Amygdala (tissue), 56 donors: ENCODE data around the gene KCNMB3.
"Not testable (repeated sequence)": the region's sequence is repeated elsewhere in the genome, so short reads cannot be mapped to it uniquely, and the experiment has no call there.

Source experiments
- DNase-seq, 56 donors: peaks; one replicate each; lab custom pipeline; 2025; lab: John Stamatoyannopoulos, UW

The KCNMB3 gene

GRCh38 chr3:179265092-179265491 lies 14.2 kb upstream of the KCNMB3 start:
- DNase-seq = no peak

- no peak for DNase-seq
Observed at GRCh38 chr3:179264449-179264848, 13.5 kb upstream of the KCNMB3 start.

DNA sequence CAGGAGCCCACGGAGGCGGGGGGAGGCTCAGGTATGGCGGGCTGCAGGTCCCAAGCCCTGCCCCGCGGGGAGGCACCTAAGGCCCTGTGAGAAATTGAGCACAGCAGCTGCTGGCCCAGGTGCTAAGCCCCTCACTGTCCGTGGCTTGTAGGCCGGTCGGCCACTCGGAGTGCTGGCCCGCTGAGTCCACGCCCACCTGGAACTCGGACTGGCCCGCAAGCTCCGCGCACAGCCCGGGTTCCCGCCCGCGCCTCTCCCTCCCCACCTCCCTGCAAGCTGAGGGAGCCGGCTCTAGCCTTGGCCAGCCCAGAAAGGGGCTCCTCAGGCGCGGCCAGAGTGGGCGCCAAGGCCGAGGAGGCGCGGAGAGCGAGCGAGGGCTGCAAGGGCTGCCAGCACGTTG lies 12.2 kb upstream of the KCNMB3 start:
- no peak for DNase-seq

GRCh38 chr3:179260949-179261765 lies 10.2 kb upstream of the KCNMB3 start:
- DNase-seq = peak in 45 of 56 donors; percentile 4 to 76 (median 37)

DNA sequence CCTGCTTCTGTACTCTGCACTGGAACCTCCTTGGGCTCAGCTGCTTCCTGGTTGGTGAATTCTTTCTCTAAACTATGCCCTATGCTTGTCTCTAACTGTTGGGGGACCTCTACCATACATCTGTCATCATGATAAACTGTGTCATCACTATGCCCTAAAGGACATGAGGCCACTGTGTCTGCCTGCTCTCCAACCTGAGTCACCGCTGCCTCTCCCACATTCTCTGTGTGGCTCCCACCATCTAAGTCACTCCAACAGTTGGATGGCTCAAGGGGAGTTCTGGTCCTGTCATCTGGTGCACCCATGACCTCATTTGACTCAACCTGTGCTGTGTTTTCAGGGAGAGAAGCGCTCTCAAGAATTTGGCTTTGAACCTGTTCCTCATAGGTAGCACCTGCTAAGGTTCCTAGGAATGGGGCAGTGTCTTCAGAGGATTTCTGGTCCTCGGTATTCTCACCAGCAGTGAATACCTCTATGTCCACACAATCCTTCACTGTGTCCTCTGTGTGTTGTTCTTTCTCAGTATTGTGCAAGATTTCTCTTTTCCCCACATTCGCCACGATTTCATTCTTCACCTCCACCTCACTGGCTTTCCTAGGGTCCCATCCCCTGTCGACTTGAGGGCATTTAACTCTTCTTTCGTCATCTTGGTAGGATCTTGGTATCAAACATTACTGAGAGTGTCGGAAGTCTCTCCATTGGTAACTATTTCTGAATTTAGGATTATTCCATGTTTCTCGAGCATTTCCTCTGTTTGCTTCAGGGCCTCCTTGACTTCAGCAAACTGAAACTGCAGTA lies 9.2 kb upstream of the KCNMB3 start:
- not testable (repeated sequence) for DNase-seq

GRCh38 chr3:179258820-179259219 lies 7.9 kb upstream of the KCNMB3 start:
- DNase-seq = no peak

- not testable (repeated sequence) for DNase-seq
Observed at GRCh38 chr3:179257742-179258141, 6.8 kb upstream of the KCNMB3 start.

GRCh38 chr3:179256813-179257212 lies 5.9 kb upstream of the KCNMB3 start:
- DNase-seq = no peak

- DNase-seq = no peak
Observed at GRCh38 chr3:179247289-179248015, 3.5 kb downstream of the KCNMB3 start.

DNA sequence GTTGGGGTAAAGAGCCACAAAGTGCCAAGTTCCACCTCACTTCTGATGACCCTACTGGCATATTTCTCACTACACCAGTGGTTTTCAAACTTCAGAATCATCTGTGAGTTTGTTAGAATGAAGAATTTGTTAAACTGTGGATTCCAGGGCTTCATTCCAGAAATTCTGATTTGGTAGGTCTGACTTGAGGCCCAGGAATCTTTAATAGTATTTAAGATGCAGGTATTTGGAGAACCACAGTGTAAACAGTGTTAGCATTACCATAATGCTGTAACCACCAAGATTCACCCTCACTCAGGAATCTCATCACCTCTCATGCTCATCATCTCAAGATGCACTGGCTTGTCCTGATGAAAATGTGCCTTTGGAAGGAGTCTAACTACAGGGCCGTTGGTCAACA lies 6.0 kb downstream of the KCNMB3 start:
- no peak for DNase-seq

DNA sequence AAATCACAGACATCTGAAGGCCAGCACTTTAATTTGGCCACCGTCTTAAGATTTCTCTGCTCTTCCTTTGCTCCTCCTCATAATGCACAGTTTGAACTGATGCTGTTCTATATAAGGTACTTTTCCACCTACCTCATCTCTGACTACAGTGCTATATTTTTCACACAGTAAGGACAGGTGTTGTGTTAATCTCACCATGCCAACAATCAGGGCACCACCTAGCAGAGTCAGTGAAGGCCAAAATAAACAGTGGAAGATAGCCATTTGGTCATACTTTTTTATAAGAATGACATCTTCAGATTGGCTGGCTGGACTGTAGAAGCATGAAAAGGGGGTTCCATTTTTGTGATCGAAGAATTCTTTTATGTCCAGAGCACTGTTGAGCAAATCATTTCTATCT lies 8.1 kb downstream of the KCNMB3 start:
- not testable (repeated sequence) for DNase-seq

DNA sequence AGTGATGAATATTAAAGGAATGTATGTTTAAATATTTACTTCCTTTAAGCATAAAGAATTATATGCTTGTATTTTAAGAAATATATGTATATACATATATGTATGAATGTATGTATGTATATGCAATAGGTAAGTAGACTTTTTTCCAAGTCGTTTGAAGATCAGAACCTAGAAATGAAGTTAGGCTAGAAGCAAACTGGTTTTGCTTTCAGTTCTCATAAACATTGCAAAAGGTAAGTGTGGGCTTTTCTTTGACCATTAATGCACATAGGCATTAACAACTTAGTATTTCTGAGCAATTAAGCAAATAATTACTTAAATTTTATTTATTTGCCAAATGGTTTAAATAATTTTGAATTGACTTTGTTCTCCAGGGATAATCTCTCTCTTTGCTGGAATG lies 10.6 kb downstream of the KCNMB3 start:
- DNase-seq = not testable (repeated sequence)

DNA sequence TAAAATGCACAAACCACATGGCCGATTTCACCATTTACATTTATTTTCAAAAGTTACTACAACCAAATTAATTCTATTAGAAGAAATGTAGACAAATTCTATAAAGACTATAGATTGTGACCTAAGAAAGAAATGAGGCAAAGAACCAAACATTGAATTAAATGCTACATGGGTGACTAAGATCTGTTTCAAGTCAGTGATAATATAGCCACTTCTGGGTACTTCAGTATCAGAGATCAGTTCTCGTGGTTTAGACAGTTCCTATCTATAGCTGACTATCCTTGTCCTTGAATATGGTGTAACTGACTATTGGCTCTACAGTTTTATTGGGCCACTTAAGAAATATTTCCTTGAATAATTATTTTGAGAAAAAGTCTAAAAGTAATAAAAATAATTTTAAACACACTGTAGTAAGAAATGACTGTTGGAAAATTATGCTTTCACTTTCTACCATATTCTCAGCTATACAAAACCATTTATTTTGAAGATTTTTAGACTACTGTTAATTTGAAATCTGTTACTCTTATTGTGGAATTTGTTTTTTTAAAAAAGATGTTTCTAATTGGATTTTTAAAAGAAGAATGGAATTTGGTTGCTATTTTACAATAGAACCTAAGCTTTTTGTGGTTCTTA lies 14.1 kb downstream of the KCNMB3 start:
- no peak for DNase-seq

- DNase-seq = no peak
Observed at GRCh38 chr3:179234199-179234598, 16.7 kb downstream of the KCNMB3 start.

- DNase-seq = no peak
Observed at GRCh38 chr3:179233043-179233442, 17.9 kb downstream of the KCNMB3 start.

DNA sequence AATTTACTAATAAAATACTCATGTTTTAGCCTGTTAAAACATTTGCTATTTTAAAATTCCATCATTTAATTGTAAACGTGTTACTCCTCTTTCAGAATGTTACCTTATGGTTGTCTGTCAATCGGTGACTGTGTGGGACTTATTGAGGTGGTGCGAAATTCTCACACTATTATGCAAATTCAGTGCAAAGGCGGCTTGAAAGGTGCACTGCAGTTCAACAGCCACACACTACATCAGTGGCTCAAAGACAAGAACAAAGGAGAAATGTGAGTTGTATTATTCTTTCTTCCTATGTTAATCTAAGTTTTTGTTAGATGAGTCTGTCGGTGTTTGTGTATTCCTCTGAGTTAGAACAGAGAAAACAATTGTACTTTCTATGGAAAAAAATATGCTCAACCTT lies 21.7 kb downstream of the KCNMB3 start:
- DNase-seq = no peak

GRCh38 chr3:179227349-179227748 lies 23.6 kb downstream of the KCNMB3 start:
- no peak for DNase-seq

DNA sequence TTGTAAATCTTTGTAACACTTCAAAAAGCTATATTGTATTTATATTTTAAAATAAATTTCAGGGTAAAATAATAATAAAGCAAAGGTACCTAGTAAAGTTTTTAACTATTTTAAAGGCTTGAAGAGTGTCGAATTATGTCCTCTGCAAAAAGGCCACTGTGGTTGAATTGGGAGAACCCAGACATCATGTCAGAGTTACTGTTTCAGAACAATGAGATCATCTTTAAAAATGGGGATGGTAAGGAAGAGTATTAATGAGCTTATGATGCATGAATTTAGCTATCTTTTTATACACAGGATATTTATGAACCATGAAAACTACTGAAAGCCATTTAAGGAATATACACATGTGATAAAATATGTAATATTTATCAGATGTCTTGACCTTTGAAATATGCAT lies 26.3 kb downstream of the KCNMB3 start:
- DNase-seq = no peak

DNA sequence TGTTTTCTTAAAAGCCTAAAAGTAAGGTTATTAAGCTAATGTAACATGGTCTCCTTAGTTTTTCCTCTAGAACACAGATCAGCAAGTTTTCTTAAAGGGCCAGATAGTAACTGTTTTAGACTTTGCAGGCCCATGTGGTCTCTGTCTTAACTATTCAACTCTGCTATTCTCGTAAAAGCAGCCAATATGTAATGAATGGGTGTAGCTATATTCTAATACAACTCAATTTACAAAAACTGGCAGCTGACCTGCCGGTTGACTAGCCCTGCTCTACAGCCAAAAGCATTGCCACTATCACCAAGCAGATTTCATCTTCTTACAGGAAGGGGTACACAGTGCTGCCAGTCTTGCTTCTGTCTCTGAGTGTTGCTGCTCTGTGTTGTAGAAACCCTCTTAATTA lies 27.4 kb downstream of the KCNMB3 start:
- DNase-seq = no peak

DNA sequence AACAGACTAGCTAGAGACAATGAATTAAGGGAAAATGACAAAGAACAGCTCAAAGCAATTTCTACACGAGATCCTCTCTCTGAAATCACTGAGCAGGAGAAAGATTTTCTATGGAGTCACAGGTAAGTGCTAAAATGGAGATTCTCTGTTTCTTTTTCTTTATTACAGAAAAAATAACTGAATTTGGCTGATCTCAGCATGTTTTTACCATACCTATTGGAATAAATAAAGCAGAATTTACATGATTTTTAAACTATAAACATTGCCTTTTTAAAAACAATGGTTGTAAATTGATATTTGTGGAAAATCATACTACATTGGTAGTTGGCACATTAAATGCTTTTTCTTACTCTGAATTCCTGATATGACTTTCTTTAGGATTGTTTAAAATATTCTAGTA lies 32.7 kb downstream of the KCNMB3 start:
- DNase-seq = not testable (repeated sequence)

DNA sequence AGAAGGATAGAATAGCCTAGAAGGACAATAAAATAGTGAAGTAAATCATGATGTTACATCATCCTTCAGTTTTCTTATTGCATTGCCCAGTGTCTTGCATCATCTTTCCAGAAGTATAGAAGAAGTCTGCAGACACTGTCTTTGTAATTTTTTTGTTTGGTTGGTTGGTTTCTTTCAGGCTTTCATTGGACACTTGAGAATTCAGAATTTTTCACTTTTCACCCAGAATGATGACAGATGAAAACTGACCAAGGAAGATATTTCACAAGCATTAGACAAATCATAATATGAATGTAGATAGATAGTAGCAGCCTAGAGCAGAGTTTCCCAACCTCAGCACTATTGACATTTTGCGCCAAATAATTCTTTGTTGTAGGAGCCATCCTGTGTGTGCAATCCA lies 35.4 kb downstream of the KCNMB3 start:
- DNase-seq = not testable (repeated sequence)
